Thyroid gland (tissue), 4 donors: ENCODE data around the gene RSAD2.

ENCODE experiments used
- POLR2A ChIP-seq, 2 donors: fragments of 450-650 bp; IDR thresholded peaks; one replicate each; pipeline ENCODE4 v1.6.1; 2017; ENCODE audit warnings: antibody characterized with exemption in 2 of 2, mild to moderate bottlenecking in 2 of 2, moderate library complexity in 1 of 2
- TF ChIP-seq, protein P1 (sequence below), 6 experiments: fragments of 200-600 bp in 3 of 6; fragments of 450-650 bp in 3 of 6; sonication (generic) in 3 of 6; IDR thresholded peaks; one replicate each; pipeline ENCODE4 v1.5.1; 2016 to 2019; ENCODE audit warnings: antibody characterized with exemption in 6 of 6, mild to moderate bottlenecking in 2 of 6, inconsistent platforms in 1 of 6, moderate library complexity in 1 of 6

DNA sequence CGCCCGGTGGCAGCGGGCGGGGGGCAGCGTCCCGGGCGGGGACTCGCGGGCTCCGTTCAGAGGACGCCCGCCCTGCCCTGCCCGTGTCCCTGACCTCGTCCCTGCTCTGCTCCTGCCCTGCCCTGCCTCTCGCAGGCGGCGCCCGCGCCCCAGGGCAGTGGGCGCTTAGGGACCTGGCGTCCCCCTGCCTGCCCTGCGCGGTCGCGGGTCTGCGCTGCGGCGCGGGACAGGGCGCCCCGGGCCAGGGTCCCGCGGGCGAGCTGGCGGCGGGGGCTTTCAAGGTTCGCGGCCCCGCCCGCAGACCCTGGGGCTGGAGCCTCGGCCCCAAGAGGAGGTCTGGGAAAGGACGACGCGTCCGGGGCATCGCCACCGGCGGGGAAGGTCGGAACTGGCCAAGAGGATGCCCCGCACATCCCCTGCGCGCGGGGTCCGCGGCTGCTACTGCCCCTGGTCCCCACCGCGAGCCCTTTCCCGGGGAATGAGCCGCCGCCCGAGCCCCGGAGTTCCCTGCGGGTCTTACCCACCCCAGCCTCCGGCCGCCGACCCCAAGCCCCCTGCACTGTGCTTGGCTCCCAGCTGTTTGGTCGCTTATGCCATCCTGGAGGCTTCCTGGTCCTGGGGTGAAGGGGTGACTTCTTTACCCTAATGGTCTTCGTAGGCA lies 40.3 kb downstream of the RSAD2 start:
- TF ChIP-seq, protein P1, sequence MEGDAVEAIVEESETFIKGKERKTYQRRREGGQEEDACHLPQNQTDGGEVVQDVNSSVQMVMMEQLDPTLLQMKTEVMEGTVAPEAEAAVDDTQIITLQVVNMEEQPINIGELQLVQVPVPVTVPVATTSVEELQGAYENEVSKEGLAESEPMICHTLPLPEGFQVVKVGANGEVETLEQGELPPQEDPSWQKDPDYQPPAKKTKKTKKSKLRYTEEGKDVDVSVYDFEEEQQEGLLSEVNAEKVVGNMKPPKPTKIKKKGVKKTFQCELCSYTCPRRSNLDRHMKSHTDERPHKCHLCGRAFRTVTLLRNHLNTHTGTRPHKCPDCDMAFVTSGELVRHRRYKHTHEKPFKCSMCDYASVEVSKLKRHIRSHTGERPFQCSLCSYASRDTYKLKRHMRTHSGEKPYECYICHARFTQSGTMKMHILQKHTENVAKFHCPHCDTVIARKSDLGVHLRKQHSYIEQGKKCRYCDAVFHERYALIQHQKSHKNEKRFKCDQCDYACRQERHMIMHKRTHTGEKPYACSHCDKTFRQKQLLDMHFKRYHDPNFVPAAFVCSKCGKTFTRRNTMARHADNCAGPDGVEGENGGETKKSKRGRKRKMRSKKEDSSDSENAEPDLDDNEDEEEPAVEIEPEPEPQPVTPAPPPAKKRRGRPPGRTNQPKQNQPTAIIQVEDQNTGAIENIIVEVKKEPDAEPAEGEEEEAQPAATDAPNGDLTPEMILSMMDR (IDR thresholded peaks at IDR 0.05): no peak
- no peak for TF ChIP-seq POLR2A (IDR thresholded peaks at IDR 0.05)
